ENCODE measurements around the gene CALR.
A peak's percentile ranks its signal among the peaks of the same experiment; 100 is the strongest.
"Not testable (repeated sequence)": the region's sequence is repeated elsewhere in the genome, so short reads cannot be mapped to it uniquely, and the experiment has no call there.

CALR gene

DNA sequence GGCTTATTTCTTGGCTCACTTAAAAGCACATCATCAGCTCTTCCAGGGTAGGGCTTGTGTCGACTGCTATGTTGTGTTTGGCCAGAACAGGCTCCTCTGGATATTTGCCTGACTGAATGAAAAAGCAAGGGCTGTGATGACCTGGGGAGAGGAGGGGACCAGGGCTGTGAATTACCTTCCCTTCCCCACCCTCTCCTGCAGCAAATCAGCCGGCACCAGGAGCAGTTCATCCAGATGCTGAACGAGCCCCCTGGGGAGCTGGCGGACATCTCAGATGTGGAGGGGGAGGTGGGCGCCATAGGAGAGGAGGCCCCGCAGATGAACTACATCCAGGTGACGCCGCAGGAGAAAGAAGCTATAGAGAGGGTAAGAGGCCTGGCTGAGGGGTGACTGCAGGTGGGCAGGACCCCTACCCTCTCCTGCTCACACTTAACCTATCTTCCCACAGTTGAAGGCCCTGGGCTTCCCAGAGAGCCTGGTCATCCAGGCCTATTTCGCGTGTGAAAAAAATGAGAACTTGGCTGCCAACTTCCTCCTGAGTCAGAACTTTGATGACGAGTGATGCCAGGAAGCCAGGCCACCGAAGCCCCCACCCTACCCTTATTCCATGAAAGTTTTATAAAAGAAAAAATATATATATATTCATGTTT lies 14.2 kb downstream of the CALR start:
- DNase-seq (ENCODE audit: low spot score), result no peak

- DNase-seq (ENCODE audit: low spot score), result no peak
These were observed 14.9 kb downstream of the CALR start for GRCh38 chr19:12953138-12953798.

GRCh38 chr19:12953799-12954611 lies 15.6 kb downstream of the CALR start:
- no peak for DNase-seq (ENCODE audit: low spot score)

GRCh38 chr19:12954612-12954962 lies 16.2 kb downstream of the CALR start:
- DNase-seq (ENCODE audit: low spot score), result no peak

GRCh38 chr19:12955575-12955974 lies 17.2 kb downstream of the CALR start:
- DNase-seq (ENCODE audit: low spot score), result not testable (repeated sequence)

DNA sequence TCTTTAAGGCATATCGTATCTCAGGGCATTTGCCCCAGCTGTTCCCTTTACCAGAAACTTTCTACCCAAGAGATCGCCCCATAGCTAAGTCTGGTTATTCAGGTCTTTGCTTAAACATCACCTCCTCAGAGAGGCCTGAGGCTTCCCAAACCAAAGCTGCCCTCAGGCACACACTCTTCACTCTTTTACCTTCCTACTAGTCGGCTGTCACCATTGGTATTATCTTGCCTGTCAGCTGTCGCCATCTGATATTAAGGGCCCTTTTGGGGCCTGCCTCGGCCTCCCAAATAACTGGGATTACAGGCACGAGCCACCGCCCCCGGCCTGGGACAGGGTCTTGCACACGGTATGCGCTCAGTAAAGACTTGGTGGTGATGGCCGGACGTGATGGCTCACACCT lies 17.6 kb downstream of the CALR start:
- DNase-seq (ENCODE audit: low spot score), result no peak

GRCh38 chr19:12956446-12957388 lies 18.3 kb downstream of the CALR start, which contains the start of gene GADD45GIP1:
GADD45GIP1 (minus strand) TSS chr19:12957223; CDS start chr19:12957212, 11 bp downstream.
- peak; percentile 79 for DNase-seq (ENCODE audit: low spot score)

- not testable (repeated sequence) for DNase-seq (ENCODE audit: low spot score)
These were observed 19.1 kb downstream of the CALR start for GRCh38 chr19:12957389-12957952.

DNA sequence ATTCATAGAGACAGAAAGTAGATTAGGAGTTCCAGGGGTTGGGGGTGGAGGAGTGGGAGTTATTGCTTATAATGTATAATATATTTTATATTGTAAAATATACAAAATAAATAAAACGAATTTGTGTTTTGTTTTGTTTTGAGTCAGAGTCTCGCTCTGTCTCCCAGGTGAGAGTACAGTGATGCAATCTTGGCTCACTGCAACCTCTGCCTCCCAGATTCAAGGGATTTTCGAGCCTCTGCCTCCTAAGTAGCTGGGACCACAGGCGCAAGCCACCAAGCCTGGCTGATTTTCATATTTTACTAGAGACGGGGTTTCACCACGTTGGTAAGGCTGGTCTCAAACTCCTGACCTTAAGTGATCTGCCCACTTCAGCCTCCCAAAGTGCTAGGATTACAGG lies 21.1 kb downstream of the CALR start:
- no peak for DNase-seq (ENCODE audit: low spot score)

DNA sequence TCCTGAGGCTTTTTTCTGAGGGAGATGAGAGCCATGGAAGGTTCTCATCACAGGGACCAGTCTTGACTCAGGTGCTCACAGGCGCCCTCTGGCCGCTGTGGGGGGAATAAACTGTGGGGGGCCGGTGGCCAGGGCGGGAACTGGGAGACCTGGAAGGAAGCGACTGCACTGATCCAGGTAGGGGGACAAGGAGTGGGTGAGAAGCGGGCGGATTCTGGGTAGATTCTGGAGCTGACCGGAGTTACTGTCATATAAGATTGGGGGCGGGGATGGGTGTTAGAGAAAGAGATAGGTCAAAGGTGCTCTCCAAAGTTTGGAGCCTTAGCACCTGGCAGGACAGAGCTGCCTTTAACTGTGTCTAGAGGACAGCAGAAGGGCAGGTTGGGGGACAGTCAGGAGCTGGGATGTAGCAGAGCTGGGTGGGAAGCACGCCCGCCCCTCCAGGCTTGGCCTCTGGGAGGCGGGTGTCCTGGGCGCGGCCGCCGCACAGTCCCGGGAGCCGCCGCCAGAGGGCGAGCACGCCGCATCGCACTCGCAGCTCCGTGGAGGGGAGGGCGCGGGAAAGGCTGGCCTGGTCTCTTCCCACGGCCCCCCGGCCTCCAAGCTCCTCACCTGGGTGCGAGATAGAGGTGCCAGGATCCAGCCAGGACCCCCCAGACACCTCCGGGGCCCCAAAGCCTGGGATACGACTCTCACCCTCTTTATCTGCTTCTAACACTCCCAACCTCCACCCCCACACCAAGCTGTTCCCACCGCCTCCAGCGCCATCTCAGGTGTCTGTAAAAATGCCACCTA lies 26.8 kb downstream of the CALR start:
- DNase-seq (ENCODE audit: low spot score), result peak; percentile 90

GRCh38 chr19:12965812-12966135 lies 27.4 kb downstream of the CALR start:
- no peak for DNase-seq (ENCODE audit: low spot score)

DNA sequence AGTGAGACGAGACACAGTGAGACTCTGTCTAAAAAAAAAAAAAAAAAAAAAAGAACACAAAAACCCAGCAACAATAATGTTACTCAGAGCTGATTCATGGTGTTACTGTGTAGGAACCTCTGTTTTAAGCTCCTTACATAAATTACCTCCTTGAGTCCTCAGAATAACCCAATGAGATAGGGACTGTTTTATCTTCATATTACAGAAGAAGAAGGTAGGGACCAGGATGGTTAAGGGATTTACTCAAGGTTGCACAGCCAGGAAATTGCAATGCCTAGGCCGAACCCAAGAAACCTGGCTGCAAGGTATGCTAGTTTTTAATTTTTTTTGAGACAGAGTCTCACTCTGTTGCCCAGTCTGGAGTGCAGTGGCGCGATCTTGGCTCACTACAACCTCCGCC lies 29.5 kb downstream of the CALR start:
- no peak for DNase-seq (ENCODE audit: low spot score)

- DNase-seq (ENCODE audit: low spot score), result no peak
These were observed 31.0 kb downstream of the CALR start, which contains the start of gene DAND5 for GRCh38 chr19:12969292-12969988. DAND5 (plus strand) TSS chr19:12969576; CDS start chr19:12969661, 85 bp downstream.

DNA sequence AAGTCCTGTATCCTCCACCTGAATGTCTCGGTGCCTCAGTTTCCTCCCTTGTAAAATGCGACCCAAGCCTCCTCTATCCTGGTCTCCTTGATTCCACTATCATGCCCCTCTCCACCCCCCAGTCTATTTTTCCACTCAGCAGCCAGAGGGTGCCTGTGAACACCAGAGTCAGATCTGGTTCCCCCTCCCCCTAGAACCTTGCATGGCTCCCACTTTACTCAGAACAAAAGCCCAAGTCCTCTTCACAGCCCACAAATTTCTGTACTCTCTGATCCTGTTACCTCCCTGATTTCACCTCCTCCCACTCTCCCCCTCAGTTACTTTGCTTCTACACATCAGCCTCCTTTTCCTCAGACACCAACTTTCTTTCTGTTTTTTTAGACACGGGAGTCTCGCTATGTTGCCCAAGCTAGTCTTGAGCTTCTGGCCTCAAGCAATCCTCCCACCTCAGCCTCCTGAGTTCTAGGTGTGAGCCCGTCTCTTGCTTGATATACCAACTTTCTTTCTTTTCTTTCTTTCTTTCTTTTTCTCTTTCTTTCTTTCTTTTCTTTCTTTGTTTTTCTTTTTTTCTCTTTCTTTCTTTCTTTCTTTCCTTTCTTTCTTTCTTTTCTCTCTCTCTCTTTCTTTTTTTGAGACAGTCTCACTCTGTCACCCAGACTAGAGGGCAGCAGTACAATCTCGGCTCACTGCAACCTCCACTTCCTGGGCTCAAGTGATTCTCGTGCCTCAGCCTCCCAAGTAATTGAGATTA lies 31.8 kb downstream of the CALR start:
- no peak for DNase-seq (ENCODE audit: low spot score)

DNA sequence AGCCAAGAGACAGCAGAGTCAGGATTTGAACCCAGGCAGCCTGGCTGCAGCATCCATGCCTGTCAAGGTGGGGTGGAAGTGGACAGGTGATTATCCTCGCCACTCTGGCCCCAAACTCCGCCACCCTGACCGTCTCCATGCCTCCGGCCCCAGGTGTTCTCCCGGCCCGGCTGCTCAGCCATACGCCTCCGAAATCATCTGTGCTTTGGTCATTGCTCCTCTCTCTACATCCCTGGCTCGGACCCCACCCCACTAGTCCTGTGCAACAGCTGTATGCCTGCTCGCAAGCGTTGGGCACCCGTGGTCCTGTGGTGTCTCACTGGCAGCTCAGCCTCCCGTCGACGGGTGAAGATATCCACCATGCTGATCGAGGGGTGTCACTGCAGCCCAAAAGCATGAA lies 34.8 kb downstream of the CALR start:
- DNase-seq (ENCODE audit: low spot score), result no peak

- peak; percentile 68 for DNase-seq (ENCODE audit: low spot score)
These were observed 36.2 kb downstream of the CALR start for GRCh38 chr19:12974301-12975220.

DNA sequence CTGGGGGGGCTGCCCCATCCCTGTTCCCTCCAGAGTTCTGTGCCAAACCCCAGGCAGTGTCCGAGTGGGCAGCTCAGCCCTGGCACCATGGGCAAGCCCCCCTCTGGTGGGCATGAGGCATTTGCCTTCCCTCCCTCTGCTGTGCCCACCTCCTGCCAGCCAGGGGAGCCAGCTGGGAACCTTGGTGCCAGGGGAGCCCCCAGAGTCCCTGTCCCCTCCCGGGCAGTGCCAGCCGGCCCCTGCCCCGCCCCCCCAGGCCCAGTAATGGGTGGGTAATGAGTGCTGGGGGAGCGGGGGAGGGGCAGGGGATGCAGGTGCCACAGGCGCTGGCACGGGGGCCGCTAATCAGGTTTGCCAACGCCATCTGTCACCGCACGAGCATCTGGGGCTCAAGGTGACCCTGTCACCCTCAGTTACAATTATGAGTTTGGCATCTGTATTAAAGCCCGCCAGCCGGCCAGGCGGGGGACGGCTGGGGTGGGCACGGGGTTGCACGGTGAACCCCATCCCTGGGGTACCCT lies 36.9 kb downstream of the CALR start:
- no peak for DNase-seq (ENCODE audit: low spot score)

GRCh38 chr19:12976109-12976508 lies 37.7 kb downstream of the CALR start:
- not testable (repeated sequence) for DNase-seq (ENCODE audit: low spot score)
